Heart left ventricle (tissue), 16 donors: ENCODE results near the gene KCNQ1. TPM values are rescaled to one million over a fixed set of nuclear protein-coding genes. Genes with fewer than 3 reads are reported as not detected.

Experiments
- ATAC-seq, 4 donors: fragments of 200-7000 bp; cut with Tn5 transposase; one replicate each; pipeline ENCODE4 v1.9.1; 2020 to 2022; ENCODE audit warnings: moderate library complexity in 4 of 4, mild to moderate bottlenecking in 3 of 4, moderate number of reproducible peaks in 1 of 4
- DNase-seq, 5 donors: peaks; one replicate each; pipeline ENCODE4 v3.0.0-alpha.2; 2020
- H3K27ac ChIP-seq, 12 donors: fragments of 200-600 bp; sonication (generic) in 4 of 12; one replicate each; pipeline versions ENCODE4 v1.5.0 to v1.8.0; 2016 to 2022; ENCODE audit warnings: mild to moderate bottlenecking in 2 of 12
- H3K27me3 ChIP-seq, 9 donors: fragments of 200-600 bp; sonication (generic) in 2 of 9; one replicate each; pipeline versions ENCODE4 v1.5.1 to v1.8.0; 2016 to 2022; ENCODE audit warnings: mild to moderate bottlenecking in 3 of 9
- H3K36me3 ChIP-seq, 9 donors: fragments of 200-600 bp; sonication (generic) in 2 of 9; one replicate each; pipeline versions ENCODE4 v1.5.0 to v1.8.0; 2018 to 2022; ENCODE audit warnings: mild to moderate bottlenecking in 2 of 9
- H3K4me1 ChIP-seq, 12 donors: fragments of 200-600 bp; sonication (generic) in 4 of 12; one replicate each; pipeline versions ENCODE4 v1.5.0 to v1.8.0; 2016 to 2022; ENCODE audit warnings: mild to moderate bottlenecking in 3 of 12
- H3K4me3 ChIP-seq, 12 donors: fragments of 200-600 bp; sonication (generic) in 4 of 12; one replicate each; pipeline versions ENCODE4 v1.5.0 to v1.8.0; 2017 to 2022; ENCODE audit warnings: mild to moderate bottlenecking in 9 of 12, moderate library complexity in 4 of 12
- H3K9me3 ChIP-seq, 12 donors: fragments of 200-600 bp; sonication (generic) in 4 of 12; one replicate each; pipeline versions ENCODE4 v1.5.0 to v1.8.0; 2016 to 2022; ENCODE audit warnings: mild to moderate bottlenecking in 1 of 12
- POLR2A ChIP-seq, 2 donors: fragments of 450-650 bp; IDR thresholded peaks; one replicate each; pipeline ENCODE4 v1.6.1; 2017; ENCODE audit warnings: antibody characterized with exemption in 2 of 2, mild to moderate bottlenecking in 2 of 2, moderate library complexity in 2 of 2
- WGBS, 4 donors: extraction: QIAGEN DNeasy Blood & Tissue Kit in 2 of 4; methylation state at CpG; one replicate each; pipeline versions ENCODE4 v1.1.5 to v1.1.7; 2013 to 2018; 5-methylcytosine and 5-hydroxymethylcytosine counted together
- intact Hi-C, 10 donors: fragments of 100-400 bp; cut with DNase I; formaldehyde crosslinking; loops; one replicate each; pipeline versions ENCODE4 v1.11.1 to v1.14.2; 2022
- polyA plus RNA-seq, 2 donors: library from polyadenylated mRNA; stranded (reverse); fragments of 200-250 nt; gene quantifications; one replicate each; pipeline ENCODE4 v1.2.3, GENCODE V29; 2013
- total RNA-seq, 9 donors: library from RNA; depleted of rRNA in 2 of 9; stranded (reverse); fragments of >200 nt in 2 of 9; fragmentation: NEBNext Ultra II Directional in 3 of 9; extraction: Animal tissue kit (Norgen Biotek cat#: 25700) in 3 of 9; gene quantifications; one replicate each; pipeline versions ENCODE4 v1.1.0 to v1.2.4, GENCODE V29; 2016 to 2023
- TF ChIP-seq, protein P1 (sequence below), 12 donors: fragments of 200-600 bp; sonication (generic) in 4 of 12; IDR thresholded peaks; one replicate each; pipeline versions ENCODE4 v1.5.0 to v1.8.0; 2018 to 2022; ENCODE audit warnings: antibody characterized with exemption in 12 of 12, mild to moderate bottlenecking in 5 of 12
- donor health status: ischemic (EF 13 %, LVEDD 7.1; RV severe dilation, severe dysfunction).
- donor health status: healthy with polysubstance abuse.
- donor health status: DM: no; HTN: yes; CAD: no.
- donor health status: DM: no; HTN: no; CAD: no.
- donor health status: ischemic (EF 25% LVEDD 6.9; RV normal size, moderate dysfunction).
- donor health status: ischemic (EF 25% LVEDD 5.7; RV mildly dilated, moderate dysfunction).
- donor health status: healthy.
- donor health status: DM: yes; HTN: yes; CAD: no.
- donor health status: ischemic (EF 35%, LVEDD 5.7; RV mildly dilated, moderate dysfunction).
- donor health status: nonischemic (EF 11% LVEDD 7.7; RV severe dilation, severe dysfunction).
- donor health status: DM: yes; HTN: yes; CAD: no.
- donor health status: PGD.
- donor health status: ischemic (EF 29% LVEDD 5.4; RV normal size, mild dysfunction).
- donor health status: nonischemic (EF 23%, LVEDD 6.1; RV moderate dilation, normal function).

The KCNQ1 gene
- total and polyA plus RNA-seq, 11 donors: 18.6 to 42.4 (median 31.4) TPM

DNA sequence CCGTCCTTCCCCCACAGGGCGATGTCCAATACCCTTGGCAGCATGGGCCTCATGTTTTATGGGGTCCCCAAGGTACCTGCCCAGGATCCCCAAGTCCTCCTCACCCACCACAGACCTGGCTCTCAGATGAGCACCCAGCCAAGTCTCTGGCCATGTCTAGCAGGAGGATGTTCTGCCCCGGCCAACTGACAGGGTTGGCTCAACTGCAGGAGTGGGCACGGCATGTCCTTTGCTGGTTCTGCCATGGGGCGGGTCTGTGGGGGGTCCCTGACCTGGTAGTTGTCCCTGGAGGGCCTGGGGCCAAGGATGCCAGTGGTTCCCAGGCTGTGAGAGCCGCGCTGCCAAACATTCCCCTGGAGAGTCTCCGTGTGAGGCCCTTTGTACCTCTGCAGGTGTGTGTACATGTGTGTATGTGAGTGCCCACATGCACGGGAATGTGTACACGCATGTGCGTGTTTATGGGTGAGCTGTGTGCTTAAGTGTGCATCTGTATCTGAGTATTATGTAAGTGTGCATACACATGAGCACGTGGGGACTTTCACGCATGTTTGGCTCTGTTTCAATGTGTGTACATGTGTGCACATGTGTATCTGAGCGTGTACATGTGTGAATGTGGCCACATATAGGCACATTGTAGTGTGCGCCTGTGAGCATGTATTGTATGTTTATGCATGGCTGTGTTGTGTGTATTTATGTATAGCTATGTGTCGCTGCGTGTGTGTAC, 85.5 kb downstream of the KCNQ1 start:
- no peak for TF ChIP-seq POLR2A (IDR thresholded peaks at IDR 0.05)
- TF ChIP-seq, protein P1, sequence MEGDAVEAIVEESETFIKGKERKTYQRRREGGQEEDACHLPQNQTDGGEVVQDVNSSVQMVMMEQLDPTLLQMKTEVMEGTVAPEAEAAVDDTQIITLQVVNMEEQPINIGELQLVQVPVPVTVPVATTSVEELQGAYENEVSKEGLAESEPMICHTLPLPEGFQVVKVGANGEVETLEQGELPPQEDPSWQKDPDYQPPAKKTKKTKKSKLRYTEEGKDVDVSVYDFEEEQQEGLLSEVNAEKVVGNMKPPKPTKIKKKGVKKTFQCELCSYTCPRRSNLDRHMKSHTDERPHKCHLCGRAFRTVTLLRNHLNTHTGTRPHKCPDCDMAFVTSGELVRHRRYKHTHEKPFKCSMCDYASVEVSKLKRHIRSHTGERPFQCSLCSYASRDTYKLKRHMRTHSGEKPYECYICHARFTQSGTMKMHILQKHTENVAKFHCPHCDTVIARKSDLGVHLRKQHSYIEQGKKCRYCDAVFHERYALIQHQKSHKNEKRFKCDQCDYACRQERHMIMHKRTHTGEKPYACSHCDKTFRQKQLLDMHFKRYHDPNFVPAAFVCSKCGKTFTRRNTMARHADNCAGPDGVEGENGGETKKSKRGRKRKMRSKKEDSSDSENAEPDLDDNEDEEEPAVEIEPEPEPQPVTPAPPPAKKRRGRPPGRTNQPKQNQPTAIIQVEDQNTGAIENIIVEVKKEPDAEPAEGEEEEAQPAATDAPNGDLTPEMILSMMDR (IDR thresholded peaks at IDR 0.05): no peak
- 87 to 89% (median 88%) methylated on average over 16 to 17 of the region's 17 CpGs for WGBS, 4 donors
- Histone ChIP-seq H3K4me1 (peaks cover 0 to 38% (median 21%) of the 10 kb centered on the region in 12 donors), H3K27me3 (no peaks in the 10 kb centered on the region), H3K36me3 (no peaks in the 10 kb centered on the region), H3K4me3 (no peak overlapping the region), H3K9me3 (no peaks in the 10 kb centered on the region), H3K27ac (no peak overlapping the region)
- intact Hi-C loops: loop anchor here in 6 of 10 donors (5.0 to 10.0 kb wide), 6 partner anchors 218 to 335 kb away; partner anchors contain the start of genes C11orf21 (in 3 of the 6) and TSPAN32 (in 3 of the 6)
- peak in 4 of 5 donors; percentile 14 to 66 (median 21) for DNase-seq
- ATAC-seq: no peak

DNA sequence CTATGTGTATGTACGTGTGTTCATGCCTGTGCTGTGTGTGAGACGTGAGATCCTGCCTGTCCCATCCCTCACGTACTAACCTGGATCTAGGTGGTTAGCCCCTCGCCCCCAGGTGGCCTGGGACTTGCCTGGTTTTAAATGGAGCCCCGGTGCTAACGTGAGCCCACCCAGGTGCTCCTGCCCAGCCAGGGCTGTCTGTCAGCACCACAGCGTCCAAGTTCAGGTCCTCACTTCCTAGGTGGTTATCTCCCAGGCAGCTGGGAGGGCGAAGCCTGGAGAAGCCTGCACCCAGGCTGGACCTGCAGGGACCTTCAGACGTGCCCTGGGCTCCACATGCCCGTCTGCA, 86.0 kb downstream of the KCNQ1 start:
- intact Hi-C loops: loop anchor here (1.0 to 10.0 kb wide), 7 partner anchors 103 to 336 kb away; partner anchors contain the start of genes C11orf21 (in 3 of the 10) and TSPAN32 (in 3 of the 10)
- Histone ChIP-seq H3K4me3 (no peak overlapping the region), H3K9me3 (no peaks in the 10 kb centered on the region), H3K27me3 (no peaks in the 10 kb centered on the region), H3K27ac (no peak overlapping the region), H3K36me3 (no peaks in the 10 kb centered on the region), H3K4me1 (peaks cover 0 to 37% (median 20%) of the 10 kb centered on the region in 12 donors)
- TF ChIP-seq, protein P1 (IDR thresholded peaks at IDR 0.05): no peak
- no peak for TF ChIP-seq POLR2A (IDR thresholded peaks at IDR 0.05)
- DNase-seq (peak in 2 of 5 donors; percentile 19 to 30), ATAC-seq (no peak)
- 66 to 87% (median 80%) methylated on average over 6 to 10 of the region's 10 CpGs for WGBS, 4 donors

DNA sequence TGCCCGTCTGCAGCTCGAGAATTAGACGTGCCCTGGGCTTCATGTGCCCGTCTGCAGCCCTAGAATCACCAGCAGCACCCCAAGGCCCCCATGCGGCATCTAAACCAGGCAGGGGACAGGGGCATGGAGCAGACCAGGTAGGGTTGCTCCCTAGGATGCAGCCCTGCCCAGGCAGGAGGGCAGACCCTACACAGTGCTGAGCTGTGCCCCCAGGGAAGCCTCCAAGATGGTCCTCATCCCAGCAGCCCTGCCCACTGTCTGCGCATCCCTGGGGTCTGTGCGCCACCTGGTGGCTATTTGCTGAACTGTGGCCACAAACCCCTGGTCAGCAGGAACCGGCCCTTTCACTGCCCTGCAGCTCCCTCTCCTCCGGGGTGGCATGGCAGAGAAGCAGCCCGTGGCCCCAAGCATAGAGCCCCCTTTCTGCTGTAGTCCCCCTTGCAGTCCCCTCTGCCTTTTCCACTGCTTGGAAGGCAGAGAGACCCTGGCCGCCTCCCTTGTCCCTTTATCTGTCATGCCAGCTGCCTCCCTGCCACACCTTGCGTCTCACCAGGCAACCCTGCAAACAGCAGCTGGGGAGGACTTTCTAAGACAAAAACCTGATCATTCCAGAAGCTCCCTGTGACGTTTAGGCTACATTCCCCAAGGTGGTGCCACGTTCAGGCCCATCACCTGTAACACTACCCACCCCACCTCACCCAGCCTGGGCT, 86.6 kb downstream of the KCNQ1 start:
- TF ChIP-seq, protein P1 (IDR thresholded peaks at IDR 0.05): peak; percentile 89 to 99 (median 94)
- no peak for TF ChIP-seq POLR2A (IDR thresholded peaks at IDR 0.05)
- H3K9me3 ChIP-seq: no peaks in the 10 kb centered on the region
- peaks cover 0 to 34% (median 19%) of the 10 kb centered on the region in 12 donors for H3K4me1 ChIP-seq
- intact Hi-C loops: loop anchor here (1.0 to 10.0 kb wide), 7 partner anchors 103 to 337 kb away; partner anchors contain the start of genes C11orf21 (in 3 of the 10) and TSPAN32 (in 3 of the 10)
- no peak overlapping the region for H3K27ac ChIP-seq
- H3K36me3 ChIP-seq: no peaks in the 10 kb centered on the region
- DNase-seq (peak; percentile 67 to 89 (median 75)), ATAC-seq (peak; percentile 53 to 67 (median 58))
- H3K27me3 ChIP-seq: no peaks in the 10 kb centered on the region
- H3K4me3 ChIP-seq: no peak overlapping the region
- 39 to 50% (median 41%) methylated on average over 11 to 14 of the region's 14 CpGs for WGBS, 4 donors
